HG03378 (cell line): Measurements from ENCODE around the gene ARFGAP2.
A peak's percentile ranks its signal among the peaks of the same experiment; 100 is the strongest.
"Not testable (repeated sequence)": the region's sequence is repeated elsewhere in the genome, so short reads cannot be mapped to it uniquely, and the experiment has no call there.

Experiments
- ATAC-seq: cut with Tn5 transposase; IDR thresholded peaks from one replicate; pipeline ENCODE4 v1.9.1; 2021; ENCODE audit warnings: mild to moderate bottlenecking, moderate library complexity; ENCODE audit not compliant: unreplicated experiment

Gene ARFGAP2

DNA sequence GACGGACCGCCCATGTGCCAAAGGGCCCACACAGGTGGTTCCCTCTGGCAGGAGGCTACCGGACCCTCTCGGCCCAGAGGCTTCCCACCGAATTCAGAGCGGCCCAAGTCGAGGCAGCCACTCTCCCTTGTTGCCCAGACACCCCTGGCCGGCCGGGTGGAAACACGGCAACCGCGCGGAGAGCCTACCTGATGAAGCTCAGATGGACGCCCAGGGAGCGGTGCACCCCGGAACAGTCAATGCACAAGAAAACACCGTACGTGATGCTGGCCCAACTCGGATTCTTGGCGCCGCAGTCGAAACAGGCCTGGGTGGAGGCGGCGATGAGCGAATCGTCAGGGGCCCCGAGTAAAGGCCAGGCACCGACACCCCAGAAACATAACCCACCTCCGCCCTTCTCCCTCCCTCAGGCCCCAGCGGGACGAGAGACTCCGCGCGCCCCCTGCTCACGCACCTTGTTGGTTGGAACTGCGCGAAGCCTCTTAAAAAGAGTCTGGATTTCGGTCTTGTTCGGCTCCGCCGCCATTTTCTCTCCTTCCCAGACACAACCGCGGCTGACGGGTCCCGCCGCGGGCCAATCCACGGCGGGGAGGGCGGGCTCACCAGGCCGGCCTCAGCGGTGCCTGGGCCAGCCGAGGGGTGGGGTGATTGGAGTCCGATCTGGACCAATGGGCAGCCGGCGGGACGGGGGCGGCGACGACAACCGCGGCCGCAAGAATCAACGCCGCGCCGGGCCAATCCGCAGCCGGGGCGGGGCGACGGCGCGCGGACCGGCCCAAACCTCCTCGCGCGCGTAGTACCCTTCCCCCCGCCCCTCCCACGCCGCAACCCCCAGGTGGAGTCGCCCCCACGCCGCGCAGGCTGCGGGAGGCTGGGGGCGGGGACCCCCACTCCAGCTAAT is at the start of gene ARFGAP2:
TSS of gene ARFGAP2 (minus strand) at position 552 of the 901 bp plus-strand sequence. CDS start at position 526, 26 bp downstream.
- peak; percentile 71 for ATAC-seq

GRCh38 chr11:47225552-47226400 is 49.1 kb upstream of the ARFGAP2 start:
- peak; percentile 91 for ATAC-seq

- no peak for ATAC-seq
These were observed 46.0 kb upstream of the ARFGAP2 start for GRCh38 chr11:47222696-47223095.

- no peak for ATAC-seq
These were observed 43.7 kb upstream of the ARFGAP2 start for GRCh38 chr11:47220401-47220821.

- peak; percentile 41 for ATAC-seq
These were observed 39.6 kb upstream of the ARFGAP2 start for GRCh38 chr11:47216121-47216798.

DNA sequence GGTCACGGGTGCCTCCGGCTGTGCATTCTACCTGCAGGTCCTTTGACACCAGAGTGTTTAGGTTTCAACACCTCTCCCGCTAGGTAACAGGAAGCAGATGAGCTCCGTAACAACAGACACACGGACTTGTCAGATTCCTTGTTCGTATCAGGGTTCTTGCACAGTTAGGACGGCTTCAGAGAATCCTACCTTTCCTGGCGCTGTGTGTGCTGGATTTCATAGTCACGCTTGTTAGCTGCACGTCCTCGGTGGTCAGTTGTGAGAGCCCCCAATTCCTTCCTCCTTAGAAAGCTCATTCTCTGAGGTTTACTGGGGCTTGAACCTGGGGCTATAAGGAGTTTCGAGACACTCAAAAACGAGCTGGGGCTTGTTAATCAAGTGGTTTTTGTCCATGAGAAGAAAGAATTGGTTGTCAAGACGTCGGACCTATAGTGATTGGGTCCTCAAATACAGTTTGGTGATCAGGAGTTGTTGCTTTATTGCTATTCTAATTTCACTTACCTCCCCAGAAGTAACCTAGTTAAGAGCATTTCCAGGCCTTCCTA is 38.8 kb upstream of the ARFGAP2 start:
- ATAC-seq = no peak

GRCh38 chr11:47213950-47214565 is 37.4 kb upstream of the ARFGAP2 start:
- peak; percentile 64 for ATAC-seq

GRCh38 chr11:47212938-47213337 is 36.3 kb upstream of the ARFGAP2 start:
- ATAC-seq = no peak

DNA sequence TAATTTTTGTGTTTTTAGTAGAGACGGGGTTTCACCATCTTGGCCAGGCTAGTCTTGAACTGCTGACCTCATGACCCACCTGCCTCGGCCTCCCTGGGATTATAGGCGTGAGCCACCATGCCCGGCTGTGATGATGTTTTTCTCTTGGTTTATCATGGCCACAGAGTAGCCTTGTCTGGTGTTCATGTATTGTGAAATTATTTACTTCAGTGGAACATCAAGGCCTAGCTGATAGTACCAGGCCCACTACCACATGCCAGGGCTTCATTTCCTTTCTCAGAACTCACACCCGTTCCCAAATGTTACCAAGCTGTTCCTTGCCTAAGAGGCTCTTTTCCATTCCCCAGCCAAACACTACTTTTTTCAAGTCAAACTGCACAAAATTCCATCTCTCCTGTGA is 31.9 kb upstream of the ARFGAP2 start:
- no peak for ATAC-seq

DNA sequence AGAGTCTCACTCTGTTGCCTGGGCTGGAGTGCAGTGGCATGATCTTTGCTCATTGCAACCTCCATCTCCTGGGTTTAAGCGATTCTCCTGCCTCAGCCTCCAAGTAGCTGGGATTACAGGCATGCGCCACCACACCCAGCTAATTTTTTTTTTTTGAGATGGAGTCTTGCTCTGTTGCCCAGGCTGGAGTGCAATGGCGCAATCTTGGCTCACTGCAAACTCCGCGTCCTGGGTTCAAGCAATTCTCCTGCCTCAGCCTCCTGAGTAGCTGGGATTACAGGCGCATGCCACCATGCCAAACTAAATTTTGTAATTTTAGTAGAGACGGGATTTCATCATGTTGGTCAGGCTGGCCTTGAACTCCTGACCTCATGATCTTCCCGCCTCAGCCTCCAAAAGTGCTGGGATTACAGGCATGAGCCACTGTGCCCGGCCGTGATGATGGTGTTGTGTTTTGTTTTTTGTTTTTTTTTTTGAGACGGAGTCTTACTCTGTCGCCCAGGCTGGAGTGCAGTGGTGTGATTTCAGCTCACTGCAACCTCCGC is 31.4 kb upstream of the ARFGAP2 start:
- not testable (repeated sequence) for ATAC-seq

DNA sequence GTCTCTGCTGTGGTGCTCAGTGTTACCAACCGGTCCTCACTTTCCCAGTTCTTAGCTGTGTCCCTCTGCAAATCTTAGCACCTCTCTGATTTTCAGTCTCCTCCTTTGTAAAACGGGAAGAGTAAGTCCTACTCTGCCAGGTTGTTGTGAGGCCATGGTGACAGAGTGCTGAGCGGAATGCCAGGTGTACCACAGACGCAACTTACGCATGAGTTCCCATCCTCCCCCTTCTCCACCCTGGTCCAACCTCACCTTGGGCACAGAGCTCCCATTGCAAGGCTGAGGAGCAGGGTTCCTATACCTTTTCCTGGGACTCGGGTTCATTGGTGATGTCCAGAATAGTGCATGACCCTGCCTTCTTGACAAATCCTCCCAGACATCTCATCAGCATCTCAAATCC is 30.8 kb upstream of the ARFGAP2 start:
- no peak for ATAC-seq

GRCh38 chr11:47206577-47206976 is 29.9 kb upstream of the ARFGAP2 start:
- ATAC-seq = not testable (repeated sequence)

- no peak for ATAC-seq
These were observed 27.9 kb upstream of the ARFGAP2 start for GRCh38 chr11:47204637-47204989.

DNA sequence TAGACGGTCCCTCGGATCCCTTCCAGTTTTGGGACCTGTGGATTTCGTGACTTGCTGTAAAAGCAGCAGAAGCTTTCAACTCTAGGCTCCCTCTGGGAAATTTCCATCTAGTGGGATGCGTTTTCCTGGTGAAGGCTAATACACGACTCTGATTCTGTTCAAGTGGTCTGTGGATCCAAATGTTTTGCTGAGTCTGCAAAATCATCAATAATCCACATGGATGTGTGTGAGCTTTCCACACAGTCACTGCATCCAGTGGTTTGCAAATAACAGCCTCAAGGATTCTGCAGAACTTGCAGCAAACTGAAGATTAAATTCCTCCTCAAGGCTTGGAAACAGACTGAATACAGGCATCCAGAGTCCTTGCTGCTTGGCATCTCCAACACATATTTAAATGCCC is 25.9 kb upstream of the ARFGAP2 start:
- ATAC-seq = no peak

- ATAC-seq = no peak
These were observed 24.3 kb upstream of the ARFGAP2 start for GRCh38 chr11:47201015-47201414.

DNA sequence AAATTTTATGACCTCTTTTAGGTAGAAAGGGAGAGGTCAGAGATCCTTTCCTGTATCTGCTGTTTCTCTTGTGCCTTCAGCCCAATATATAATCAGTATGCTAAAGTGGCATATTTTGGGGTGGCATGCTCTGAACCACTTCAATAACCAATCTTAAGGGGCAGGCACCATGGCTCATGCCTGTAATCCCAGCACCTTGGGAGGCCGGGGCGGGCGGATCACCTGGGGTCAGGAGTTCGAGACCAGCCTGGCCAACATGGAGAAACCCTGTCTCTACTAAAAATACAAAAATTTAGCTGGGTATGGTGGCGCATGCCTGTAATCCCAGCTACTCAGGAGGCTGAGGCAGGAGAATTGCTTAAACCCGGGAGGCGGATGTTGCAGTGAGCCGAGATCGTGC is 21.5 kb upstream of the ARFGAP2 start:
- not testable (repeated sequence) for ATAC-seq

DNA sequence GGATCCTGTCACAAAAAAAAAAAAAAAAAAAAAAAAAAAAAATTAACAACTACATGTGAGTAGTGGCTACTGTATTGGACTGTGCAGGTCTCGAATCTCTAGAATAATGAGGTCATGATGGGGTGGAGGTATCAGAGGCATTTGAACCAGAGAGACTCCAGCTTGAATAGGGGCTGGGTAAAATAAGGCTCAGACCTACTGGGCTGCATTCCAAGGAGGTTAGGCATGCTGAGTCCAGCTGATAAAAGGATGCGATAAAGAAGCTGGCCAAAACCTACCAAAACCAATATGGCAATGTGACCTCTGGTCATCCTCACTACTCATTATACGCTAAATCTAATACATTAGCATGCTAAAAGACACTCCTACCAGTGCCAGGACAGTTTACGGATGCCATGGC is 15.4 kb upstream of the ARFGAP2 start:
- no peak for ATAC-seq

GRCh38 chr11:47191137-47191536 is 14.5 kb upstream of the ARFGAP2 start:
- not testable (repeated sequence) for ATAC-seq

GRCh38 chr11:47189100-47189834 is 12.6 kb upstream of the ARFGAP2 start:
- ATAC-seq = no peak
